Glutamatergic neuron (in vitro differentiated cells): ENCODE results near the gene FBLIM1. TPM values are rescaled to one million over a fixed set of nuclear protein-coding genes. Genes with fewer than 3 reads are reported as not detected.

ENCODE experiments used
- DNase-seq: peaks from one replicate; pipeline ENCODE4 v3.0.0; 2022
- H3K27ac Mint-ChIP-seq: one replicate; pipeline ENCODE4 v1.8.0; 2020; ENCODE audit warnings: mild to moderate bottlenecking, mixed read lengths, inconsistent platforms; ENCODE audit not compliant: unreplicated experiment
- H3K27me3 Mint-ChIP-seq: one replicate; pipeline ENCODE4 v1.8.0; 2020; ENCODE audit warnings: mild to moderate bottlenecking, moderate library complexity, mixed read lengths, inconsistent platforms; ENCODE audit not compliant: unreplicated experiment
- H3K36me3 Mint-ChIP-seq: one replicate; pipeline ENCODE4 v1.8.0; 2020; ENCODE audit warnings: mild to moderate bottlenecking, mixed read lengths, inconsistent platforms; ENCODE audit not compliant: unreplicated experiment
- H3K4me1 Mint-ChIP-seq: one replicate; pipeline ENCODE4 v1.8.0; 2020; ENCODE audit warnings: mild to moderate bottlenecking, low read depth, mixed read lengths, inconsistent platforms; ENCODE audit not compliant: unreplicated experiment
- H3K4me3 Mint-ChIP-seq: one replicate; pipeline ENCODE4 v1.8.0; 2020; ENCODE audit warnings: mild to moderate bottlenecking, mixed read lengths, inconsistent platforms; ENCODE audit not compliant: unreplicated experiment
- H3K9me3 Mint-ChIP-seq: one replicate; pipeline ENCODE4 v1.8.0; 2020; ENCODE audit warnings: mild to moderate bottlenecking, moderate library complexity, mixed read lengths, inconsistent platforms; ENCODE audit not compliant: unreplicated experiment
- total RNA-seq: library from RNA; stranded (reverse); fragmentation: NEBNext Ultra II Directional; extraction: Animal tissue kit (Norgen Biotek cat#: 25700); gene quantifications from one replicate; pipeline ENCODE4 v1.2.1, GENCODE V29; 2021; ENCODE audit not compliant: unreplicated experiment
- TF ChIP-seq, protein P1 (sequence below): fragments of 200-600 bp; sonication (generic); IDR thresholded peaks from one replicate; pipeline ENCODE4 v1.5.0; 2021; ENCODE audit not compliant: partially characterized antibody, unreplicated experiment

The FBLIM1 gene
- total RNA-seq, 1 donor from 2014 or later = 29.9 TPM

DNA sequence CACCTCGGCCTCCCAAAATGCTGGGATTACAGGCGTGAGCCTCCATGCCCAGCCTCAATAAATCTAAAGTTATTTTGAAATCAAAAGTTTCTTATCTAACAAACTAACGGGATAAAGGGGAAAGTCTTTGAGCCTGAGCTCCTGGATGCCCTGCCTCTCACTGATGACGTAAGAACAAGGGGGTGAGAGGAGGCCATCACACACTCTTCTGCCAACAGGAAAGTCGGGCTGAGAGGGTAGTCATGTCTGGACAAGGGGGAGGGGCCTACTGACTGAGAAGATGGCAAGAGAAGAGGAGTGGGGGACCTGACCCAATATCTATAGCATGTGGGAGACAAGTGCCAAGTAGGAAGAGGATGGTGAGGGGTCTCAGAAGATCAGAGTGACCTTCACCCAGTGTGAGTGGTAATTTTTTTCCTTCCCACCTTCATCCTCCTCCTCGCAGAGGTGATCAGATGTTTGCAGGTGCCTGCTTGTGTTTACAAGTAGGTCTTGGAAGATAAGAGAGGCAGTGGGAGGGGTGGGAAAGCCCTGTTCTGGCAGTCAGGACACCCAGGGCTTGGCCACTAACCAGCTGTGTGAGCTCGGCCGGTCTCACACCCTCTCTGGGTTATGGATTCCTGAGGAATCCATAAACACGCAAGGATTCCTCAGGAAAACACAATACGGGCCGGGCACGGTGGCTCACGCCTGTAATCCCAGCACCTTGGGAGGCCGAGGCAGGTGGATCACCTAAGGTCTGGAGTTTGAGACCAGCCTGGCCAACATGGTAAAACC is 39.2 kb downstream of the FBLIM1 start:
- DNase-seq = no peak
- no peak overlapping the region for H3K4me3 Mint-ChIP-seq
- H3K27me3 Mint-ChIP-seq = peaks cover 2% of the 10 kb centered on the region
- peaks cover 6% of the 10 kb centered on the region for H3K4me1 Mint-ChIP-seq
- no peaks in the 10 kb centered on the region for H3K9me3 Mint-ChIP-seq
- TF ChIP-seq, protein P1, sequence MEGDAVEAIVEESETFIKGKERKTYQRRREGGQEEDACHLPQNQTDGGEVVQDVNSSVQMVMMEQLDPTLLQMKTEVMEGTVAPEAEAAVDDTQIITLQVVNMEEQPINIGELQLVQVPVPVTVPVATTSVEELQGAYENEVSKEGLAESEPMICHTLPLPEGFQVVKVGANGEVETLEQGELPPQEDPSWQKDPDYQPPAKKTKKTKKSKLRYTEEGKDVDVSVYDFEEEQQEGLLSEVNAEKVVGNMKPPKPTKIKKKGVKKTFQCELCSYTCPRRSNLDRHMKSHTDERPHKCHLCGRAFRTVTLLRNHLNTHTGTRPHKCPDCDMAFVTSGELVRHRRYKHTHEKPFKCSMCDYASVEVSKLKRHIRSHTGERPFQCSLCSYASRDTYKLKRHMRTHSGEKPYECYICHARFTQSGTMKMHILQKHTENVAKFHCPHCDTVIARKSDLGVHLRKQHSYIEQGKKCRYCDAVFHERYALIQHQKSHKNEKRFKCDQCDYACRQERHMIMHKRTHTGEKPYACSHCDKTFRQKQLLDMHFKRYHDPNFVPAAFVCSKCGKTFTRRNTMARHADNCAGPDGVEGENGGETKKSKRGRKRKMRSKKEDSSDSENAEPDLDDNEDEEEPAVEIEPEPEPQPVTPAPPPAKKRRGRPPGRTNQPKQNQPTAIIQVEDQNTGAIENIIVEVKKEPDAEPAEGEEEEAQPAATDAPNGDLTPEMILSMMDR = no peak
- H3K36me3 Mint-ChIP-seq = no peaks in the 10 kb centered on the region
- no peak overlapping the region for H3K27ac Mint-ChIP-seq

DNA sequence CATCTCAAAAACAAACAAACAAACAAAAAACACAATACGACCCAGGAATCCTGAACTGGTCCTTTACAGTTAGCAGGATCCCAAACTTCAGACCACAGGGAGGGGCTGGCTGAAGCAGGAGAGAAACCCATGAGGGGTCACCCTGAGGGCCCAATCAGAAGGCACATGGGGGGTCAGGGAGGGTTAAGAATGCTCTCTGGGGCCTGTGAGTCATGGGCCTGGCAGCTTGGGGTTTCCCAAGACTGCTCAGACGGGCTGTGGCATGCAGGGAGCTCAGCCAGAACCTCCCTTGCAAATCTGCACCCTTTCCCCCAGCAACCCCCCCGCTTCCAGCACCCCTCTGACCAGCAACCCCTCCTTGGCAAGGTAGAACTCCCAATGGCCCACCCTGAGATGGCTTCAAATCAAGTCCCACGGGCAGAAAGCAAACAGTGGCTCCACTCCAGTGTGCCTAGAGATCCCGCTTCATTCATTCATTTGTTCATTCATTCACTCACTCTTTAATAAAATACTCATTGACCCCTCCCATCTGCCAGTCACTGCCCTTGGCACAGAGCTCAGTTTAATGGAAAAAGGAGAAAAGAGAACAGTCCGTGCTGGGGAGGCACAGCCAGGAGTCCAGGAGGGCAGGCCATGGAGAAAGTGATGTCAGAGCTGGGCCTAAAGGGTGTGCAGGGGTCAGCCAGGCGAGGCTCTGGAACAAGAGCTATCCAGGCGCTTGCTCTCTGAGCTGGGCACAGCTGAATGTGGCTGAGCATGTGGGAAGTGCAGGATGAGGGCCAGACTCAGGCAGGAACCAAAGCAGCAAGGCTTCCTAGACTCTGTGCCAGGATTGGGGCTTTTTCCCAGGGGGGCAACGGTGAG is 40.6 kb downstream of the FBLIM1 start:
- Mint-ChIP-seq H3K27ac (no peak overlapping the region), H3K4me1 (peaks cover 6% of the 10 kb centered on the region), H3K9me3 (no peaks in the 10 kb centered on the region), H3K4me3 (no peak overlapping the region), H3K27me3 (peaks cover 4% of the 10 kb centered on the region), H3K36me3 (no peaks in the 10 kb centered on the region)
- TF ChIP-seq, protein P1 = no peak
- DNase-seq = no peak

DNA sequence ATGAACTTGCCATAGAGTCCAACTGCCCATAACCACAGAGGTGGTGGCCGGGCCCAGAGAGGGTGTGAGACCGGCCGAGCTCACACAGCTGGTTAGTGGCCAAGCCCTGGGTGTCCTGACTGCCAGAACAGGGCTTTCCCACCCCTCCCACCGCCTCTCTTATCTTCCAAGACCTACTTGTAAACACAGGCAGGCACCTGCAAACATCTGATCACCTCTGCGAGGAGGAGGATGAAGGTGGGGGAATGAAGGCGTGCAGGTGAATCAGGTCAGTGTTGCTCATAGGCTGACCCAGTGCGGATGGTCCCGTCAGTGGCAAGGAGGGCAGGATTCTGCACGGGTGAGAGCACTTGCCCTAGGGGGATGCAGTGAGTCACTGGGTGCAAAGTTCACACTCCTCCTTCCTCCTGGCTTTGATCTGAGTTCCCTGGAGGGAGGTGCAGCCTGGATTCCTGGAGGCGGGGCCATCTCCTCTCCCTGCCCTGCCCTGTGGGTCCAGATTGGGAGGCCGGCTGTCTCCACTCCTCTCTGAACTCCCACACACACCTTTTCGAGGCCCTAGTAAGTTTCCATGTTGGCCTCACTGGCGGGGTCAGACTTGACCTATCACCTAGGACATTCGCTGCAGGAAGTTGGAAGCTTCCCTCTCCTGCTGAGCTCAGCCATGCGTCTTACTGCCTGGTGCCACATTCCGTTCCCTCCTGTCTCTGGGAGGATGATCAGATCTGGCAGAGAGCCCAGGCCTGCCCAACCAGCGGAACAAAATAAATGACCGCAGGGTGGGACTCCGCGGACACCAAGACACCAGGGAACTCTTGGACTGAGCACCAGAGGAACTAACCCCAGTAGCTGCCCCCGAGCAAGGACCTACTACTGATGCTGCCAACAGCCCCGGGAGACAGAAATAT is 41.6 kb downstream of the FBLIM1 start:
- DNase-seq = no peak
- peaks cover 6% of the 10 kb centered on the region for H3K4me1 Mint-ChIP-seq
- H3K27ac Mint-ChIP-seq = no peak overlapping the region
- H3K27me3 Mint-ChIP-seq = peaks cover 4% of the 10 kb centered on the region
- no peak overlapping the region for H3K4me3 Mint-ChIP-seq
- no peaks in the 10 kb centered on the region for H3K36me3 Mint-ChIP-seq
- H3K9me3 Mint-ChIP-seq = no peaks in the 10 kb centered on the region
- TF ChIP-seq, protein P1 = no peak

- TF ChIP-seq, protein P1 = no peak
- Mint-ChIP-seq H3K4me1 (peaks cover 6% of the 10 kb centered on the region), H3K36me3 (no peaks in the 10 kb centered on the region), H3K4me3 (no peak overlapping the region), H3K27me3 (peaks cover 4% of the 10 kb centered on the region), H3K27ac (no peak overlapping the region), H3K9me3 (no peaks in the 10 kb centered on the region)
- DNase-seq = no peak
These were observed 43.8 kb downstream of the FBLIM1 start for GRCh38 chr1:15802234-15802965.
